Retinal pigment epithelial cell (primary cell): ENCODE results near the gene DLX3.

Experiments used
- DNase-seq: peaks from one replicate; pipeline ENCODE4 v3.0.0-alpha.2; 2010; ENCODE audit warnings: low read depth
- H3K4me3 ChIP-seq: 2 replicates; pipeline ENCODE4 v1.5.1; 2011; ENCODE audit warnings: mild to moderate bottlenecking, low read length, control low read depth, moderate library complexity
- CTCF ChIP-seq: conservative IDR thresholded peaks from 2 replicates; pipeline ENCODE4 v1.5.1; 2011; ENCODE audit warnings: low read depth, low read length, control low read depth, inconsistent platforms

The DLX3 gene

GRCh38 chr17:49986396-49987289 lies 8.4 kb downstream of the DLX3 start:
- H3K4me3 ChIP-seq = no peak overlapping the region
- no peak for TF ChIP-seq CTCF
- no peak for DNase-seq

GRCh38 chr17:49985310-49985990 lies 9.6 kb downstream of the DLX3 start:
- no peak for TF ChIP-seq CTCF
- no peak for DNase-seq
- no peak overlapping the region for H3K4me3 ChIP-seq

- no peak overlapping the region for H3K4me3 ChIP-seq
- DNase-seq = no peak
- TF ChIP-seq CTCF = no peak
Observed at GRCh38 chr17:49984776-49985175, 10.2 kb downstream of the DLX3 start.

GRCh38 chr17:49984283-49984682 lies 10.7 kb downstream of the DLX3 start:
- DNase-seq = no peak
- H3K4me3 ChIP-seq = no peak overlapping the region
- TF ChIP-seq CTCF = no peak

GRCh38 chr17:49980703-49981197 lies 14.3 kb downstream of the DLX3 start:
- TF ChIP-seq CTCF = no peak
- H3K4me3 ChIP-seq = no peak overlapping the region
- DNase-seq = no peak

- H3K4me3 ChIP-seq = no peak overlapping the region
- TF ChIP-seq CTCF = no peak
- no peak for DNase-seq
Observed at GRCh38 chr17:49979748-49980479, 15.1 kb downstream of the DLX3 start.
